Neural progenitor cell (in vitro differentiated cells): ENCODE results near the gene CHCHD10.

Source experiments
- EZH2 ChIP-seq: fragments of 200-600 bp; sonication (generic); IDR thresholded peaks from 2 replicates; pipeline ENCODE4 v1.6.1; 2017; ENCODE audit warnings: antibody characterized with exemption, mild to moderate bottlenecking, moderate library complexity
- TF ChIP-seq, protein P1 (sequence below): fragments of 200-600 bp; sonication (generic); IDR thresholded peaks from 2 replicates; pipeline ENCODE4 v1.5.1; 2017; ENCODE audit warnings: antibody characterized with exemption, mild to moderate bottlenecking

DNA sequence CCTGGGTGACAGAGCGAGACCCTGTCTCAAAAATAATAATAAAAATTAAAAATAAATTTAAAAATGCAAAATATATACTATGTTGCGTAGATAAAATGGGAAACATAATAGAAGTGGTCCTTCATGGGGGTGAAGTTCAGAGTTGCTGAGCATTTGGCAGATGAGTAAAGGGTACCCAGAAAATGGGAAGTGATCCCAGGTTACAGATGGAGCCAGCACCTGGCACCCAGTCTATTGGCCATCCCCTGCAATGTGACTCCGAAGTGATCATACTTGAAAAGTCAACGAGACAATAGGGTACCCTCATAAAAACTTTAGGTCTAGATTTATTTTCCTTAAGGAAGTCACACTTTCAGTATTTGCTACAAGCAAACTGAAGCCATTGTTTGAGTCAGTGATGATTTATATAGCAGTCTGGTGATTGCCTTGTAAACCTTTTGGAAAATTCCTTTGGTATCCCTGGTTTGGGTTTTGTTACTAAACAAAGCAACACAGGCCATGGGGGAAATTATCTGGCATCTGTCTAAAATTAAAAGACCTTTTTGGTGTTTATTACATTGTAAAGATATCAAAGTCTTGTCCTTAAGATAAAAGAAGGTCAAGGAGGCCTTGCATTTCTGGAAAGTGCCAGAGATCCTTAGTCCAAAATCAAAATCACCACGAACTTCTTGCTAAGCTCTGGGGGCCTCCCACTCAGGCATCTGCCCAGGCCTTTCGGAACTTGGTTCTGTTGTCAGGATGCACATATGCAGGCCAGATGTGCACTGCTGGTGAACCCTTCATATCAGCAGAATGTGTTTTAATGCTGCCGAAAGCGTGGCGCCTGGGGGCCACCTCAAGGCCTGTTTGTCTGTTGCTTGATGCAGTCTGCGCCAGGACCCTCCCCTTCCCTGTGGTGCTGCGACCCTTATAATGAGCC, 23.3 kb upstream of the CHCHD10 start:
- TF ChIP-seq, protein P1, sequence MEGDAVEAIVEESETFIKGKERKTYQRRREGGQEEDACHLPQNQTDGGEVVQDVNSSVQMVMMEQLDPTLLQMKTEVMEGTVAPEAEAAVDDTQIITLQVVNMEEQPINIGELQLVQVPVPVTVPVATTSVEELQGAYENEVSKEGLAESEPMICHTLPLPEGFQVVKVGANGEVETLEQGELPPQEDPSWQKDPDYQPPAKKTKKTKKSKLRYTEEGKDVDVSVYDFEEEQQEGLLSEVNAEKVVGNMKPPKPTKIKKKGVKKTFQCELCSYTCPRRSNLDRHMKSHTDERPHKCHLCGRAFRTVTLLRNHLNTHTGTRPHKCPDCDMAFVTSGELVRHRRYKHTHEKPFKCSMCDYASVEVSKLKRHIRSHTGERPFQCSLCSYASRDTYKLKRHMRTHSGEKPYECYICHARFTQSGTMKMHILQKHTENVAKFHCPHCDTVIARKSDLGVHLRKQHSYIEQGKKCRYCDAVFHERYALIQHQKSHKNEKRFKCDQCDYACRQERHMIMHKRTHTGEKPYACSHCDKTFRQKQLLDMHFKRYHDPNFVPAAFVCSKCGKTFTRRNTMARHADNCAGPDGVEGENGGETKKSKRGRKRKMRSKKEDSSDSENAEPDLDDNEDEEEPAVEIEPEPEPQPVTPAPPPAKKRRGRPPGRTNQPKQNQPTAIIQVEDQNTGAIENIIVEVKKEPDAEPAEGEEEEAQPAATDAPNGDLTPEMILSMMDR = no peak
- no peak for TF ChIP-seq EZH2
